CD14-positive monocyte (primary cell): ENCODE measurements around the gene C1orf226. TPM values are rescaled to one million over a fixed set of nuclear protein-coding genes. Genes with fewer than 3 reads are reported as not detected.

Experiments
- DNase-seq, 3 donors: peaks; one replicate each; pipeline ENCODE4 v3.0.0-alpha.2; 2011 to 2022
- H2AFZ ChIP-seq: 2 replicates; pipeline ENCODE4 v1.6.0; 2012; ENCODE audit warnings: mild to moderate bottlenecking, low read depth, low read length, inconsistent platforms; ENCODE audit not compliant: insufficient read depth, poor library complexity, severe bottlenecking
- H3K27ac ChIP-seq, 2 donors: 1 replicate in 1 of 2; 2 replicates in 1 of 2; pipeline ENCODE4 v1.5.1; 2012 to 2013; ENCODE audit warnings: low read length in 2 of 2, control low read depth in 1 of 2, inconsistent platforms in 1 of 2, low read depth in 1 of 2, mild to moderate bottlenecking in 1 of 2
- H3K27me3 ChIP-seq, 2 donors: one replicate each; pipeline versions ENCODE4 v1.6.0 to v1.6.1; 2011 to 2013; ENCODE audit warnings: low read length in 2 of 2; ENCODE audit not compliant: control insufficient read depth in 2 of 2, insufficient read depth in 2 of 2
- H3K36me3 ChIP-seq, 2 donors: replicated peaks in 1 of 2; 1 replicate in 1 of 2; 2 replicates in 1 of 2; pipeline versions ENCODE4 v1.5.1 to v1.6.1; 2012 to 2013; ENCODE audit warnings: low read length in 2 of 2, control low read depth in 1 of 2, inconsistent platforms in 1 of 2, mild to moderate bottlenecking in 1 of 2; ENCODE audit not compliant: insufficient read depth in 2 of 2, control insufficient read depth in 1 of 2
- H3K4me1 ChIP-seq, 2 donors: 1 replicate in 1 of 2; 2 replicates in 1 of 2; pipeline versions ENCODE4 v1.5.1 to v1.6.1; 2012 to 2013; ENCODE audit warnings: low read length in 2 of 2, control low read depth in 1 of 2, inconsistent platforms in 1 of 2, mild to moderate bottlenecking in 1 of 2, moderate library complexity in 1 of 2; ENCODE audit not compliant: insufficient read depth in 2 of 2, control insufficient read depth in 1 of 2
- H3K4me2 ChIP-seq: replicated peaks from 2 replicates; pipeline ENCODE3; 2012; ENCODE audit warnings: low read length, moderate library complexity, mild to moderate bottlenecking; ENCODE audit not compliant: poor library complexity, severe bottlenecking; ENCODE audit errors: extremely low read depth
- H3K4me3 ChIP-seq, 3 experiments: fragments of 200-600 bp in 1 of 3; sonication (generic) in 1 of 3; replicated peaks in 1 of 3; 1 replicate in 2 of 3; 2 replicates in 1 of 3; pipeline ENCODE4 v1.5.1; 2011 to 2013; ENCODE audit warnings: low read length in 3 of 3, mild to moderate bottlenecking in 3 of 3, control low read depth in 2 of 3, low read depth in 2 of 3, inconsistent platforms in 1 of 3, moderate library complexity in 1 of 3
- H3K79me2 ChIP-seq: 2 replicates; pipeline ENCODE4 v1.6.0; 2012; ENCODE audit warnings: mild to moderate bottlenecking, control low read depth, inconsistent platforms, low read length, moderate library complexity; ENCODE audit not compliant: insufficient read depth
- H3K9ac ChIP-seq: 2 replicates; pipeline ENCODE4 v1.6.0; 2017; ENCODE audit warnings: low read length, mild to moderate bottlenecking; ENCODE audit not compliant: insufficient read depth, poor library complexity, severe bottlenecking
- H3K9me3 ChIP-seq, 2 donors: replicated peaks in 1 of 2; 1 replicate in 1 of 2; 2 replicates in 1 of 2; pipeline versions ENCODE4 v1.5.1 to v1.6.1; 2012 to 2013; ENCODE audit warnings: low read length in 2 of 2, control low read depth in 1 of 2; ENCODE audit not compliant: control insufficient read depth in 1 of 2, insufficient read depth in 1 of 2
- H4K20me1 ChIP-seq: 2 replicates; pipeline ENCODE4 v1.6.0; 2012; ENCODE audit warnings: mild to moderate bottlenecking, low read length, control low read depth, moderate library complexity; ENCODE audit not compliant: insufficient read depth
- H3K27ac Mint-ChIP-seq, 7 donors: one replicate each; pipeline ENCODE4 v1.8.0; 2020; ENCODE audit warnings: mild to moderate bottlenecking in 7 of 7, mixed read lengths in 7 of 7, moderate library complexity in 6 of 7, inconsistent platforms in 2 of 7
- H3K27me3 Mint-ChIP-seq, 3 donors: one replicate each; pipeline ENCODE4 v1.8.0; 2021 to 2022; ENCODE audit warnings: low read depth in 3 of 3, mild to moderate bottlenecking in 3 of 3, mixed read lengths in 3 of 3, moderate library complexity in 3 of 3, inconsistent platforms in 1 of 3
- H3K36me3 Mint-ChIP-seq, 2 donors: one replicate each; pipeline ENCODE4 v1.8.0; 2020; ENCODE audit warnings: mixed read lengths in 2 of 2, inconsistent platforms in 1 of 2, mild to moderate bottlenecking in 1 of 2
- H3K4me1 Mint-ChIP-seq: one replicate; pipeline ENCODE4 v1.8.0; 2020; ENCODE audit warnings: mild to moderate bottlenecking, mixed read lengths
- H3K4me3 Mint-ChIP-seq, 2 donors: one replicate each; pipeline ENCODE4 v1.8.0; 2020; ENCODE audit warnings: mild to moderate bottlenecking in 2 of 2, mixed read lengths in 2 of 2, moderate library complexity in 1 of 2
- H3K9me3 Mint-ChIP-seq, 7 donors: one replicate each; pipeline ENCODE4 v1.8.0; 2020 to 2022; ENCODE audit warnings: mixed read lengths in 7 of 7, mild to moderate bottlenecking in 6 of 7, moderate library complexity in 6 of 7, inconsistent platforms in 2 of 7
- CTCF ChIP-seq: fragments of 200-600 bp; IDR thresholded peaks from one replicate; pipeline ENCODE4 v1.8.0; 2022; ENCODE audit warnings: antibody characterized with exemption, mild to moderate bottlenecking
- WGBS: methylation state at CpG from one replicate; pipeline ENCODE4 v1.1.5; 2013; ENCODE audit warnings: missing lambda C conversion rate; ENCODE audit not compliant: insufficient coverage; 5-methylcytosine and 5-hydroxymethylcytosine counted together
- intact Hi-C, 2 donors: fragments of 100-400 bp; cut with micrococcal nuclease; formaldehyde crosslinking; loops; one replicate each; pipeline versions ENCODE4 v1.15.0 to v1.15.1; 2023
- polyA plus RNA-seq, 3 donors: library from polyadenylated mRNA; depleted of rRNA in 1 of 3; unstranded in 2 of 3; stranded (reverse) in 1 of 3; fragments of 300-500 nt in 2 of 3; fragments of >200 nt in 1 of 3; fragmentation: Illumina TruSeq in 2 of 3; gene quantifications; 1 replicate in 2 of 3; 2 replicates in 1 of 3; pipeline ENCODE4 v1.2.3, GENCODE V29; 2012 to 2021

C1orf226 gene
- polyA plus RNA-seq, 3 donors = 0.10 to 0.31 TPM; not detected in 1

- WGBS = 100% methylated on average over 3 of the region's 10 CpGs
- Histone ChIP-seq H3K4me1 (no peaks in the 10 kb centered on the region), H3K9ac (no peak overlapping the region), H3K4me3 (no peak overlapping the region), H3K27ac (no peak overlapping the region), H4K20me1 (no peaks in the 10 kb centered on the region), H3K36me3 (peaks cover 0 to 5% of the 10 kb centered on the region in 2 donors), H2AFZ (no peak overlapping the region), H3K79me2 (no peaks in the 10 kb centered on the region), H3K4me2 (no peak overlapping the region), H3K27me3 (no peaks in the 10 kb centered on the region), H3K9me3 (no peaks in the 10 kb centered on the region)
- Mint-ChIP-seq H3K4me1 (no peaks in the 10 kb centered on the region), H3K9me3 (peaks cover 0 to 2% (median 0%) of the 10 kb centered on the region in 7 donors), H3K27ac (no peak overlapping the region), H3K4me3 (no peak overlapping the region), H3K27me3 (peaks cover 0 to 8% (median 4%) of the 10 kb centered on the region in 3 donors), H3K36me3 (peaks cover 0 to 9% of the 10 kb centered on the region in 2 donors)
- TF ChIP-seq CTCF = no peak
- no peak for DNase-seq
- intact Hi-C loops = no loop called here
Measured at GRCh38 chr1:162367772-162368171, 13.8 kb upstream of the C1orf226 start.

DNA sequence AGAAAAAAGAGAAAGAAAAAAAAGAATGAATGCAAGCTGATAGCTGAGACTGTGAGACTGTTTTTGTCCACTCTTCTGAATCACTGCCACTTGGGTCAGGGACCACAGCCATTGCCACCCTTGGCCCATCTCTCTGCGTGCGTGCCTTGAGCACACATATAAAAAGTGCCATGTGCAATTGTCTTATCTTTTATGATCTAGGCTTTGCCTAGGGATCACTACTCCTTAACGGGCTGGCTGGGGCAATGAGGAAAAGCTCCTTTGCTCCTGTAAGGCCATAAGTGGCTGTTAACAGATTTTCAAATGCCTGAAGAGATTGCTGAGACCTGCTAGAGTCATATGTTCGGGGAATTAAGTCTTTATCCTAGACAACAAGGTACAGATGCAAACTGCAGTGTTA is 13.1 kb upstream of the C1orf226 start:
- Mint-ChIP-seq H3K36me3 (peaks cover 0 to 9% of the 10 kb centered on the region in 2 donors), H3K27me3 (peaks cover 0 to 8% (median 4%) of the 10 kb centered on the region in 3 donors), H3K9me3 (peaks cover 0 to 2% (median 0%) of the 10 kb centered on the region in 7 donors), H3K27ac (no peak overlapping the region), H3K4me3 (no peak overlapping the region), H3K4me1 (no peaks in the 10 kb centered on the region)
- Histone ChIP-seq H4K20me1 (no peaks in the 10 kb centered on the region), H2AFZ (no peak overlapping the region), H3K9me3 (no peaks in the 10 kb centered on the region), H3K27me3 (no peaks in the 10 kb centered on the region), H3K4me3 (no peak overlapping the region), H3K27ac (no peak overlapping the region), H3K36me3 (peaks cover 0 to 5% of the 10 kb centered on the region in 2 donors), H3K4me1 (no peaks in the 10 kb centered on the region), H3K9ac (no peak overlapping the region), H3K4me2 (no peak overlapping the region), H3K79me2 (no peaks in the 10 kb centered on the region)
- 100% methylated on average over 2 of the region's 4 CpGs for WGBS
- intact Hi-C loops = no loop called here
- TF ChIP-seq CTCF = no peak
- no peak for DNase-seq
